ENCODE data around the gene TGFBR3L. TPM values are rescaled to one million over a fixed set of nuclear protein-coding genes. Genes with fewer than 3 reads are reported as not detected.
"Not testable (repeated sequence)": the region's sequence is repeated elsewhere in the genome, so short reads cannot be mapped to it uniquely, and the experiment has no call there.

TGFBR3L gene
- total RNA-seq, 1 donor, result 0.99 TPM

- H3K4me3 ChIP-seq (ENCODE audit: low read depth, low read length), result no peak overlapping the region
- DNase-seq (ENCODE audit: low read depth), result no peak
- no peak for TF ChIP-seq CTCF (IDR thresholded peaks at IDR 0.05; ENCODE audit: insufficient read depth, low read length)
Observed at GRCh38 chr19:7926727-7927604, 12.3 kb downstream of the TGFBR3L start.

GRCh38 chr19:7927605-7928333 lies 13.1 kb downstream of the TGFBR3L start:
- no peak for TF ChIP-seq CTCF (IDR thresholded peaks at IDR 0.05; ENCODE audit: insufficient read depth, low read length)
- no peak for DNase-seq (ENCODE audit: low read depth)
- no peak overlapping the region for H3K4me3 ChIP-seq (ENCODE audit: low read depth, low read length)

GRCh38 chr19:7928334-7928706 lies 13.7 kb downstream of the TGFBR3L start:
- no peak for TF ChIP-seq CTCF (IDR thresholded peaks at IDR 0.05; ENCODE audit: insufficient read depth, low read length)
- peak; percentile 32 for DNase-seq (ENCODE audit: low read depth)
- peak overlapping the region; percentile 17 for H3K4me3 ChIP-seq (ENCODE audit: low read depth, low read length)

- H3K4me3 ChIP-seq (ENCODE audit: low read depth, low read length), result peak overlapping the region; percentile 44
- TF ChIP-seq CTCF (IDR thresholded peaks at IDR 0.05; ENCODE audit: insufficient read depth, low read length), result peak; percentile 58
- peak; percentile 94 for DNase-seq (ENCODE audit: low read depth)
Observed at GRCh38 chr19:7928741-7929701, 14.4 kb downstream of the TGFBR3L start.

GRCh38 chr19:7930030-7930429 lies 15.4 kb downstream of the TGFBR3L start:
- H3K4me3 ChIP-seq (ENCODE audit: low read depth, low read length); DNase-seq (ENCODE audit: low read depth): not testable (repeated sequence)

- TF ChIP-seq CTCF (IDR thresholded peaks at IDR 0.05; ENCODE audit: insufficient read depth, low read length), result no peak
- no peak for DNase-seq (ENCODE audit: low read depth)
- H3K4me3 ChIP-seq (ENCODE audit: low read depth, low read length), result no peak overlapping the region
Observed at GRCh38 chr19:7930765-7931164, 16.1 kb downstream of the TGFBR3L start.
